T-helper 2 cell treated with Interferon-gamma antibody and Interleukin-4, amounts not matched to agents 100 ng/mL and 5 ng/mL, for 36 hours (primary cell): ENCODE results near the gene CDH4. TPM values are rescaled to one million over a fixed set of nuclear protein-coding genes. Genes with fewer than 3 reads are reported as not detected.

Experiments used
- intact Hi-C: fragments of 100-400 bp; cut with micrococcal nuclease; formaldehyde crosslinking; loops from one replicate; pipeline ENCODE4 v1.15.1; 2023
- total RNA-seq: library from RNA; stranded (reverse); gene quantifications from 2 replicates; pipeline ENCODE4 v1.2.3, GENCODE V29; 2022

The CDH4 gene
- total RNA-seq, 1 donor from 2014 or later: not detected

DNA sequence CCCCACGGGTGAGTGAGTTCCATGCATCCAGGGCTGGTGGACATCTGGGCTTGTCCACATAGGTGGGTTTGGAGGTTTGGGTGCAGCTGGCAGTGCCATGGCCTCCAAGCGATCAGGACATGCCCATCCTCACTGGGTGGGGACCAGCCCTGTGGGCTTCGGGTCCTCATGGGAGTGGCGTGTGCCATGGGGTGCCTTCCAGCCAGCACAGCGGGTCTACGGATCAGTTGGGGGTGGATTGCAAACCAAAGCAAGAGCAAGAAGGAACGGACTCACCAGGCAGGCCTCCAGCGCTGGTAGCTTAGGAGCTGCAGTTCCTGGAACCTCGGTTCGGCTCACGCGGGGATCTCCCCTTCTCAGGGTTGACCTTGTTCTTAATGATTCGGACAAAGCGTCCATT, 449.3 kb downstream of the CDH4 start:
- intact Hi-C loops: no loop called here

DNA sequence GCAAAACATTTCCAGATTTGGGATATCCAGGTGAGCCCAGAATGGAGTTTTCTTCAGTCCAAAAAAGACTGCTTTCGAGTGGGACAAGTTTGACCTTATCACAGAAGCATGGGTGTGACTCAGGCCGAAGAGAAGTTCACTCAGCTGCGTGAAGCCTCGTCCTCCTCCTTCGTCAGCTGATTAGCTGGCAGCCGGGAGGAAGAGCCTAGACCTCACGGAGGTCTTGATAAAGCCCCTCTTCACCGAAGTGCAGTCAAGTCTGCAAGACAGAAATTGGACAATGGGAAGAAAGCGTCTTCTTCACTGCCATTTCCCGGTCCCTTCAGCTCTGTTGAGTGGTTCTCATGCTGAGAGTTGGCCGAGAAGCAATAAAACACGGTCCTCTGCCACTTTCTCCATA, 449.7 kb downstream of the CDH4 start:
- intact Hi-C loops: no loop called here

- intact Hi-C loops: no loop called here
These were observed 450.2 kb downstream of the CDH4 start for GRCh38 chr20:61702246-61702645.

GRCh38 chr20:61704661-61705060, 452.6 kb downstream of the CDH4 start:
- intact Hi-C loops: no loop called here

DNA sequence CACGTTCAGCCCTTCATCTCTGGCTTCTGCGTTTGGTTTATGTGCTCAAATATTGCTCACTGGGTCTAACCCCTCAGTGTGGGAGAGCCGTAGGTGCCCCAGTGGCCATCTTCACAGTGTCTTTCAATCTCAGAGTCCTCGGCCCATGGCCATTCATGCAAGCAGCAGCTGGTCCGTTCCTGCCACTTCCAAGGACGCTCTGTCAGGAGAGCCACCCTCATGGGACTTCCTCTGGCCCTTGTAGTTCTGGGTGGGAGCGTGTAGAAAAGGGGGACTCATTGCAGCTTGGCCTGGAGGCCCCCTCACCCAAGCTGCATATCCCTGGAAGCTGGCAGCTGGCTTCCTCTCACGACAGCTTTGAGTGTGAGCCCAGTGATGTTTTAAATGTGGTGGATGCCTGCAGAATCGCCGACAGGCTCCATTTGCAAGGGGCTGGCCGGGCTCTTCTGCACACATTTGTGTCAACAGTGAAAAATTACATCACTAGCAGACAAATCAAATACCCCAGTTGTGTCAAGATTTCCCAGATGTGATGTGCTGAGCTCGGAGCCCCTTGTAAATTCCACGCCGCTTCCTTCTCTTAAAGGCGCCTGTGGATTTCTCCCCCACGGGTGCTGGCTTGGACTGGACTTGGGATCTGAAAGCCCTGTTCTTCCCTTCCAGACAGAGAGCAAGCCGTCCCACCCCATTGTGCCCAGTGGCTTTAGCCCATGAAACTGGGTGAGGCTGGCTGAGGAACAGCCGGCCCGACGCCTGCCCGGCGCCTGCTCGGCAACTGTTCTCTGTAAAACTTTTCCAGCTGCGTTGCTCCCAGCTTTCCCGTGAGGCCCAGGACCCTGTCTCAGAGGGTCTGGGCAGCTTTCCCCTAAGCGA, 453.6 kb downstream of the CDH4 start:
- intact Hi-C loops: no loop called here

DNA sequence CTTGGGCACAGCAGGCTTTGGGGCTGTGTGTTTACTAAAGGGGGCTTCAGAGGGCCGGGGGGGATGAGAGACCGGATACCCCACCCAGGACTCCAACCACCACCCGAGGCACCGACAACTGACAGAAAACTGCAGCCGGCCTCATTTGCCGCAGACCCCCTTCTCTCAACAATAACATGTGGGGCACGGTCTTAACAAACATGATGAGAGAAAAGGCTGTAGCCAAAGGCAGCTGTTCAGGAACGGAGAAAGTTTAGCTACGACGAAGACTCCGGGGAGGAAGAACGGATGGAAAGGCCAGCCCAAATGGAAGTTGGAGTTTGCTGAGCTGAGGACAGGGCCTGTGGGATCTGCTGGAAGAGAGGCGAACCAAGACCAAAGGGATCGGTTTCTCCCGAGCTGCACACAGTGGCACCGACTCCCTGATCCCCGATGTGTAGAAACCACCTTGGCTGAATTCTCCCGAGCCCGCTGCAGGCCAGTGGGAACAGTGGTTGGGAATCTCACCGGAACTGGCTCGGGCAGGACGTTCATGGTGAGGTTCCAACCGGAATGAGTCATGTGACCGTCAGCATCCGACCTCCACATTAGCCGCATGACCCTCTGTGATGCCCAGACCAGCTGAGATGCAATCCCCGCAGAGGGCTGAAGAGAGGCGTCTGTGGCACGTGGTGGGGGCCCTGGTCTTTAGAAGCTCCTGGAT, 454.3 kb downstream of the CDH4 start:
- intact Hi-C loops: no loop called here

DNA sequence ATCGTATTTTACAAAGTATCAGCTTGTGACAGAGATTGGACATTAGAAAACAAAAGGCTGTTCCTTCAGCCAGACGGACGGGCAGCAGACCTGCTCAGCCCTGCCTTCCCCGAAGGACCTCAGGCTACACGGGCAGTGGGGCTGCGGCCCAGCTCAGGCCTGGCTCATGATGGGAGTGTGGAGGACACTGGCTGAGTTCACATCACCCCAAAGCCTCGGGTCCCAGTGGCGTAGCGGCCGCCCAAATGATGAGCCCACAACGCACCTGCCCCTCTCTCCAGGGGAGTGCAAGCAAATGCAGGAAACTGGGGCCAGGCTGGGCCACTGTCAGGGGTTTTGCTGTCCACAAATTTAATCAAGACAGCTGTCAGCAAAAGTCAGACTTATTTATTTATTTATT, 456.8 kb downstream of the CDH4 start:
- intact Hi-C loops: no loop called here

GRCh38 chr20:61710108-61710507, 458.0 kb downstream of the CDH4 start:
- intact Hi-C loops: no loop called here

GRCh38 chr20:61712688-61713087, 460.6 kb downstream of the CDH4 start:
- intact Hi-C loops: no loop called here

DNA sequence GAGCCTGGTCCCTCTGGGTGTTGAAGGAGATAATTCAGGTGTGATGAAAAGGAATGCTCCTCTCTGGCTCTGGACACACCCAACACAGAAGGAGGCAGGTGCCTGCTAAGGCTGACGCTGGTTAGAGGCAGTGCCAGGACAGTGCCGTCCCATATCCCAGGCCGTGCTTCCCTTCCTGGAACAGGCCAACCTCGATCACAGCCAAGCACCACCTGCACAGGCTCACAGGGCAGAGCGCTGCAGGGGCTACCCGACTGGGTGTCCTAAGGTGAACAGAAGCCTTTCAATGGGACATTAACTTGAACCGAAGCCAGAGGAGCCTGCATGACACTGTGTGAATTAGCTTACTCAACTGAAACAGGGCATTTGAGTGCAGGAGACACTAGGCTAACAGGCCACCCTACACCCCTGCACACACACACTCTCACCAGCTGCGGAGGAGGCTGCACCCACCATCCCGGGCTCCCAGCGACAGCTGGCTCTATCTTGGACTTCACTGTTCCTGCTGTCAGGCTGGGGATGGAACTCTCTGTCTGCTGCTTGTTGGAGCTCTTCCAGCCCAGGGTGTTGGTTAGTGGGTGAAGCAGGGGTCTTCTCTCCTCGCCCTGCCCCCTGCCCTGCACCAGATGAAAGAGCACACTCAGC, 466.4 kb downstream of the CDH4 start:
- intact Hi-C loops: no loop called here

- intact Hi-C loops: no loop called here
These were observed 467.8 kb downstream of the CDH4 start for GRCh38 chr20:61719691-61720347.

- intact Hi-C loops: no loop called here
These were observed 468.3 kb downstream of the CDH4 start for GRCh38 chr20:61720348-61720696.

GRCh38 chr20:61722146-61722678, 470.2 kb downstream of the CDH4 start:
- intact Hi-C loops: no loop called here

- intact Hi-C loops: no loop called here
These were observed 471.6 kb downstream of the CDH4 start for GRCh38 chr20:61723529-61724257.

- intact Hi-C loops: no loop called here
These were observed 472.3 kb downstream of the CDH4 start for GRCh38 chr20:61724376-61724775.

- intact Hi-C loops: no loop called here
These were observed 473.1 kb downstream of the CDH4 start for GRCh38 chr20:61725145-61725544.

- intact Hi-C loops: no loop called here
These were observed 473.9 kb downstream of the CDH4 start for GRCh38 chr20:61725966-61726365.

DNA sequence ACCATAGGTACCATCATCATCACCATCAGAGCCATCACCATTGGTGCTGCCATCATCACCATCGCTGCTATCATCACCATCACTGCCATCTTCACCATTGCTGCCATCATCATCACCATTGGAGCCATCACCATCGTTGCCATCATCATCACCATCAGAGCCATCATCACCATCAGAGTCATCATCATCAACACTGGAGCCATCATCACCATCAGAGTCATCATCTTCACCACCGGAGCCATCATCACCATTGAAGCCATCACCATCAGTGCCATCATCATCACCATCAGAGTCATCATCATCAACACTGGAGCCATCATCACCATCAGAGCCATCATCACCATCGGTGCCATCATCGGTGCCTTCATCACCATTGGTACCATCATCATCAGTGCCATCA, 474.9 kb downstream of the CDH4 start:
- intact Hi-C loops: no loop called here

GRCh38 chr20:61727761-61728160, 475.7 kb downstream of the CDH4 start:
- intact Hi-C loops: no loop called here

- intact Hi-C loops: no loop called here
These were observed 476.3 kb downstream of the CDH4 start for GRCh38 chr20:61728326-61728725.
